Endothelial cell of hepatic sinusoid (primary cell): Measurements from ENCODE around the gene NBL1.

Experiments
- in situ Hi-C: cut with HindIII; loops from 2 replicates; pipeline ENCODE4 v1.10.0; 2017; ENCODE audit warnings: low sequenced_read_pairs

Gene NBL1

GRCh38 chr1:19664453-19665185 lies 20.5 kb downstream of the NBL1 start, which contains the start of gene HTR6:
Gene HTR6 (plus strand): TSS chr1:19664875. CDS start chr1:19665754, 879 bp downstream.
- in situ Hi-C loops = loop anchor here (5.0 kb wide), 2 partner anchors 43 to 98 kb away; no protein-coding TSS in a partner anchor

DNA sequence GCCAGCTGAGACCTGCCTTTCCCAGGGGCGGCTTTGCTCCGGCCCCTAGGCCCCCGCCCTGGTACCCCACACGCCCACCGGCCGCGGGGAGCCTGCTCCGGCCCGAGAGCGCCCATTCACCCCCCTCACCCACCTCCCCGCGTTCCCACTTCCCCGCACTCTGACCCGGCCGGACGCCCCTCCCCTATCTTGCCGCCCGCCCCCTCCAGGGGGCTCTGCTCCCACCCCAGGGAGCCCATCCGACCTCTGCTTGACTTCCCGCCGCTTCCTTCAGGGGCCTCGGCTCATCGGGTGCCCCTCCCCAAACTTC lies 21.0 kb downstream of the NBL1 start:
- in situ Hi-C loops = loop anchor here (5.0 kb wide), 2 partner anchors 42 to 97 kb away; no protein-coding TSS in a partner anchor

DNA sequence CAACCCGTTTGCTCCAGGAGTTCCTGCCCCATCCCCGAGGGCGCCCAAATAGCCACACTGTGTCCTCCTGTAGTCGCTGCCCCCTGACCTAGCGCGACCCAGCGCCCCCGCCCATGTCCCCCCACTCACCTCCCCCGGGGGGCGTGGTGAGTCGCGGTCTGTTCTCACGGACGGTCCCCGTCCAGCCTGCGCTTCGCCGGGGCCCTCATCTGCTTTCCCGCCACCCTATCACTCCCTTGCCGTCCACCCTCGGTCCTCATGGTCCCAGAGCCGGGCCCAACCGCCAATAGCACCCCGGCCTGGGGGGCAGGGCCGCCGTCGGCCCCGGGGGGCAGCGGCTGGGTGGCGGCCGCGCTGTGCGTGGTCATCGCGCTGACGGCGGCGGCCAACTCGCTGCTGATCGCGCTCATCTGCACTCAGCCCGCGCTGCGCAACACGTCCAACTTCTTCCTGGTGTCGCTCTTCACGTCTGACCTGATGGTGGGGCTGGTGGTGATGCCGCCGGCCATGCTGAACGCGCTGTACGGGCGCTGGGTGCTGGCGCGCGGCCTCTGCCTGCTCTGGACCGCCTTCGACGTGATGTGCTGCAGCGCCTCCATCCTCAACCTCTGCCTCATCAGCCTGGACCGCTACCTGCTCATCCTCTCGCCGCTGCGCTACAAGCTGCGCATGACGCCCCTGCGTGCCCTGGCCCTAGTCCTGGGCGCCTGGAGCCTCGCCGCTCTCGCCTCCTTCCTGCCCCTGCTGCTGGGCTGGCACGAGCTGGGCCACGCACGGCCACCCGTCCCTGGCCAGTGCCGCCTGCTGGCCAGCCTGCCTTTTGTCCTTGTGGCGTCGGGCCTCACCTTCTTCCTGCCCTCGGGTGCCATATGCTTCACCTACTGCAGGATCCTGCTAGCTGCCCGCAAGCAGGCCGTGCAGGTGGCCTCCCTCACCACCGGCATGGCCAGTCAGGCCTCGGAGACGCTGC lies 21.7 kb downstream of the NBL1 start:
- in situ Hi-C loops = loop anchor here (5.0 kb wide), 2 partner anchors 42 to 97 kb away; no protein-coding TSS in a partner anchor

DNA sequence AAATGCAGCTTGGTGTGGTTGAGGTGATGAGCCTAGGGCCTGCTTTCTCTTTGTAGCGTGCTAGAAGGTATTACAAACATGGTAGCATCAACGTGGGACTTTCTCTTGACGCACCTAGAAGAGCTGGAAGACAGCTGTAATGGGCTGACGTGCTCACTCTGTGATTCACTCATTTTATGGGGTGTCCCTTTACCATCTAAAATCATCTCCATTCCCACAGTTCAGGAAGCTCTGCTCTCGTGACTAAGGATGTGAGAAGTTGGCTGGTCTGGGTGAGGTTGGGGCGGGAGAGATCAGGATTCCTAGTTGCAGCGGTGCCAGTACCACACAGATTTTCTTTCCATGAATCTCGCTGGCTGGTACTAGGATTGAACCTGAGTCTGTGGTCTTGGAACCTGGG lies 24.8 kb downstream of the NBL1 start:
- in situ Hi-C loops = loop anchor here (5.0 kb wide), 2 partner anchors 38 to 93 kb away; no protein-coding TSS in a partner anchor

GRCh38 chr1:19670787-19671186 lies 26.7 kb downstream of the NBL1 start:
- in situ Hi-C loops = no loop called here

- in situ Hi-C loops = no loop called here
Observed at GRCh38 chr1:19672237-19672636, 28.1 kb downstream of the NBL1 start.

GRCh38 chr1:19675797-19676196 lies 31.7 kb downstream of the NBL1 start:
- in situ Hi-C loops = no loop called here

DNA sequence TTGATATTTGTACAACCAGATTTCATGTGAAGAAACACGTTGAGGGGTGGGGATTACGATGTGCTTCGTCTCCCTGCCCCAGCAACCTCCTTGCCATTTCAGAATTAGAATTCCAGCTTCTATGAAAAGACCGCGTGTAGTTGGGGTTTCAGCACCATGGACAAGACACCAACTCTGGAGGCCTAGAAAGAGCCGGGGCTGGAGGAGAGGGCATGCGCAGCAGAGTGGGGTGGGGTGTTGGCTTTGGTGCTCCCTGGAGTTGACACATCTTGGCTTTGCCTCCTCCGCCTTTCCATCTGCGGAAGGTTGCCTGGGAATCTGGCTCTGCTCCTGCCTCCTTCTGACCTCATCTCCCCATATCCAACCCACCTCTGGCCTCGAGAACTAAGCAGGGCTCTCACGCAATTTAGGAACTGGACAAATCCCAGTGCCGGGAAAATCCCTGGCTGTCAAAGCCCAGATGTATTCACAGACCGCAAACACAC lies 32.4 kb downstream of the NBL1 start:
- in situ Hi-C loops = no loop called here

GRCh38 chr1:19678493-19678892 lies 34.4 kb downstream of the NBL1 start:
- in situ Hi-C loops = no loop called here

GRCh38 chr1:19678931-19679453 lies 34.9 kb downstream of the NBL1 start:
- in situ Hi-C loops = no loop called here

- in situ Hi-C loops = no loop called here
Observed at GRCh38 chr1:19679691-19680090, 35.6 kb downstream of the NBL1 start.

DNA sequence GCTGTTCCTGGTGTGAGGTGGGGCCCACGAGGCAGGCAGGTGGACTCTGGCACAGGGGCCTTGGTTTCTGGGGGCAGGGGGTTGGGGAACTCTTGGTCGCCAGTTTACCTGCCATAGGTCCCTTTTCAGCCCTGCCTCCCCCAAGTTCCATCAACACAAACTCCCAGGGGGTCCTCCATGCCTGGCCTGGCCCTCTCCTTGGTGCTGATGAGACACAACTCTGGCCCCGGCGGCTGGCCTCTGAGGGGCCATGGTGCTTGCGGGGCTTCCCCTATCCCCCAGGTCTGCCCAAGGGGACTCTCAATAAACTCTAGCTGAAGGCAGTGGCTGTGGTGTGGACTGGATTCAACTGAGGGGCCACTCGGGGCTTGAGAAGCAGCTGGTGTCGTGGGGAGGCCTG lies 36.5 kb downstream of the NBL1 start:
- in situ Hi-C loops = no loop called here

- in situ Hi-C loops = no loop called here
Observed at GRCh38 chr1:19682257-19682656, 38.1 kb downstream of the NBL1 start.

- in situ Hi-C loops = no loop called here
Observed at GRCh38 chr1:19682901-19683300, 38.8 kb downstream of the NBL1 start.

GRCh38 chr1:19683351-19683750 lies 39.2 kb downstream of the NBL1 start:
- in situ Hi-C loops = no loop called here

DNA sequence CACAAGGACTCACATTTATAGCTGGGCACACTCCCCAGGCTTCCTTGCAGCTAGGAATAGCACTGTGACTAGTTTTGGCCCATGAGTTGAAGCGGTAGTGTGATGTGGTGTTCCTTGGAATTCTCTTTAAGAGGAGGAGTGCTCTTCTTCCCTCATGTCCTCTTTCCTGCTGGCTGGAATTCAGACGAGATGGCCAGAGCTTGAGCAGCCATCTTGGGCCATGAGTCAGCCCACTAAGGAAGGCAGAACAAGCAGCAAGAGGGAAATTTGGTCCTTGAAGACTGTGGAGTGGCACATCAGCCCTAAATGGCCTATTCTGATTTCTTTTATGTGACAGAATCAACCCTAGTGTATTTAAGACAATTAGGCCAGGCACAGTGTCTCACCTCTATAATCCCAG lies 40.6 kb downstream of the NBL1 start:
- in situ Hi-C loops = no loop called here

DNA sequence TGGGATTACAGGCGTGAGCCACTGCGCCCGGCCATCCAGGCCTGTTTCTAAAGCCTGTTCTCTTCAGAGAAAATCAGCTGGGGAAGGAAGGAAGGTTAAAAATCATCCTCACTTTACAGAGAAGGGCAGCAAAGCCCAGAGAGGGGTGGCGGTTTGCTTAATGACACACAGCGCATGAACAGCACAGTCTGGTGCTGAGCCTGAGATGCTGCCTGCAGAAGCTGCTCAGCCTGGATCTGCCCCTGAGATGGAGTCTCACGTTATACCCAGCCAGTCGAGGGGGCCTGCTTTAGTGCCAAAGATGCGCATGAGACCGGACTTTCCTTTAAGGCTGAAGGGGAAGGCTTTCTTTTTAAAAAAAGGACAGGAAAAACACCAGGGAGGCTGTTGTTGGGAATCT lies 41.9 kb downstream of the NBL1 start:
- in situ Hi-C loops = no loop called here

DNA sequence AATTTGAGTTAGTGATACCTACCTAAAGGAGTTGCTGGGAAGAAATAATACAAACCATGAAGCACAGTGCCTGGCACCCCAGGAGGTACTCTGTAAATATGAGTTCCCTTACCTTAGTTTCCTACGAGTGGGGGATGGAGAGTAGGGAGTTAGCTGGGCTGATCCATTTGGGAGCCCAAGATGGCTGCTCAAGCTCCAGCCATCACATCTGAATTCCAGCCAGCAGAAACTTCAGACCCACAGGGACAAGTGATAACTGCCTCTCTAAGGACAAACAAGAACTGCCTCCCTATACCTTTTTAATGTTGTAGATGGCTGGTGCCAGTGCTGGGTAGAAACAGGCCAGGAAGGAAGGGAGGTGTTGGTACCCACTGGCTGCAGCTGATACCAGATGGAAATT lies 43.3 kb downstream of the NBL1 start:
- in situ Hi-C loops = no loop called here

DNA sequence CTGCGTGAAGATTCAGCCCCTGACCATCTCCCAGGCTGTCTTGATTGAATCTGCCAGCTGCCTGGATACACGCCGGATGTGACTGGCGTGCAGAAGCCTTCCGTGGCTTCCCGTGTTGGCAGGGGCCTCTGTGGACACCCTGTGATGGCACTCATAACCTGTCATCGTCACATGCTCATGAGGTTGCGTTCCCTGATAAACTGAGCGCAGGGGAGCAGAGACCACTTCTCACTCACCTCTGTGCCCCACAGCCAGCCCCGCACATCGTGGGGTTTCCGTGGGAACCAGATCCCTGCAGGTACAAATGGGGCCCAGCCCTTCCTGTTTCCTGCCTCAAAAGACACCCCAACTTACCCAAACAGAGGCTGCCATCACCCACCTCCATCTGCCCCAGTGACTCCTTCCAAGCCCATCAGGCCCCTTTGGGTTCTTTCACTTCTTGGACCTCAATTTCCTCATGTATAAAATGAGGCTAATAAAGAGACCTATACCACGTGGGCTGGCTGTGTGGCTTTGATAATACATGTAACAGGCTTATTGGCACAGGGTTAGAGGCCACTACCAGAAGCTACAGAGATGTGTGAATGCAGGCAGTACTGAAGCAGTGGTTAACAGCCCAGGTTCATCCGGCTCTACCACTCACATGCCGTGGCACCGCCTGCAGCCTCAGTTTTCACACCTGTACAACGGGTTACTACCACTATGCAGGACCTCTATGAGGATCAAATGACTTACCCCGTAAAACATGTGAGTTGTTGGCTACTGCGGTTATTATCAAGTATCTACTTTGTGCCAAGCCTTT lies 44.1 kb downstream of the NBL1 start:
- in situ Hi-C loops = no loop called here

- in situ Hi-C loops = no loop called here
Observed at GRCh38 chr1:19689085-19689757, 45.1 kb downstream of the NBL1 start.
